Skin of body (tissue), 2 donors: Measurements from ENCODE around the gene DDX51. TPM values are rescaled to one million over a fixed set of nuclear protein-coding genes. Genes with fewer than 3 reads are reported as not detected.
"Not testable (repeated sequence)": the region's sequence is repeated elsewhere in the genome, so short reads cannot be mapped to it uniquely, and the experiment has no call there.

Experiments
- DNase-seq: peaks from one replicate; lab custom pipeline; 2025; lab: John Stamatoyannopoulos, UW
- total RNA-seq: library from RNA; depleted of rRNA; stranded (reverse); fragments of >200 nt; gene quantifications from one replicate; pipeline ENCODE4 v1.2.3, GENCODE V29; 2014

The DDX51 gene
- total RNA-seq, 1 donor from 2014 or later, result 9.9 TPM

- no peak for DNase-seq
Measured at GRCh38 chr12:132121283-132121682, 22.8 kb downstream of the DDX51 start.

GRCh38 chr12:132118876-132119275 is 25.2 kb downstream of the DDX51 start:
- no peak for DNase-seq

GRCh38 chr12:132117558-132117875 is 26.6 kb downstream of the DDX51 start:
- no peak for DNase-seq

GRCh38 chr12:132116709-132117557 is 27.2 kb downstream of the DDX51 start:
- no peak for DNase-seq

- no peak for DNase-seq
Measured at GRCh38 chr12:132115500-132115899, 28.6 kb downstream of the DDX51 start.

GRCh38 chr12:132114667-132115066 is 29.5 kb downstream of the DDX51 start:
- no peak for DNase-seq

GRCh38 chr12:132111654-132112304 is 32.3 kb downstream of the DDX51 start:
- no peak for DNase-seq

- no peak for DNase-seq
Measured at GRCh38 chr12:132110677-132111076, 33.4 kb downstream of the DDX51 start.

- no peak for DNase-seq
Measured at GRCh38 chr12:132109741-132110140, 34.4 kb downstream of the DDX51 start.

- no peak for DNase-seq
Measured at GRCh38 chr12:132108211-132108832, 35.8 kb downstream of the DDX51 start.

- no peak for DNase-seq
Measured at GRCh38 chr12:132106921-132107320, 37.2 kb downstream of the DDX51 start.

GRCh38 chr12:132105467-132105866 is 38.7 kb downstream of the DDX51 start:
- no peak for DNase-seq

GRCh38 chr12:132103542-132104308 is 40.4 kb downstream of the DDX51 start:
- DNase-seq, result no peak

GRCh38 chr12:132103072-132103471 is 41.0 kb downstream of the DDX51 start:
- not testable (repeated sequence) for DNase-seq

GRCh38 chr12:132102297-132102696 is 41.8 kb downstream of the DDX51 start:
- DNase-seq, result no peak

GRCh38 chr12:132100306-132101065 is 43.6 kb downstream of the DDX51 start:
- DNase-seq, result no peak

- DNase-seq, result no peak
Measured at GRCh38 chr12:132099739-132100138, 44.4 kb downstream of the DDX51 start.

- no peak for DNase-seq
Measured at GRCh38 chr12:132095520-132096409, 48.4 kb downstream of the DDX51 start.

GRCh38 chr12:132094269-132094891 is 49.7 kb downstream of the DDX51 start:
- DNase-seq, result no peak
